GM19397 (cell line): Measurements from ENCODE around the gene MAP3K7.

ENCODE experiments used
- ATAC-seq: cut with Tn5 transposase; IDR thresholded peaks from one replicate; pipeline ENCODE4 v1.9.1; 2021; ENCODE audit warnings: mild to moderate bottlenecking, moderate library complexity; ENCODE audit not compliant: unreplicated experiment

The MAP3K7 gene

GRCh38 chr6:90586836-90587638, at the start of gene MAP3K7:
MAP3K7 (minus strand) TSS chr6:90587072; CDS start chr6:90586883, 189 bp downstream.
- peak; percentile 95 for ATAC-seq

- ATAC-seq, result no peak
These were observed 44.2 kb upstream of the MAP3K7 start for GRCh38 chr6:90631046-90631445.

GRCh38 chr6:90621581-90621980, 34.7 kb upstream of the MAP3K7 start:
- no peak for ATAC-seq

- ATAC-seq, result no peak
These were observed 32.3 kb upstream of the MAP3K7 start for GRCh38 chr6:90619221-90619620.

GRCh38 chr6:90612313-90612680, 25.4 kb upstream of the MAP3K7 start:
- no peak for ATAC-seq

- ATAC-seq, result no peak
These were observed 24.9 kb upstream of the MAP3K7 start for GRCh38 chr6:90611543-90612312.

- ATAC-seq, result peak; percentile 76
These were observed 24.1 kb upstream of the MAP3K7 start for GRCh38 chr6:90610751-90611542.

GRCh38 chr6:90610301-90610750, 23.5 kb upstream of the MAP3K7 start:
- no peak for ATAC-seq

- ATAC-seq, result no peak
These were observed 19.0 kb upstream of the MAP3K7 start for GRCh38 chr6:90605749-90606340.

GRCh38 chr6:90604546-90604945, 17.7 kb upstream of the MAP3K7 start:
- ATAC-seq, result no peak

- no peak for ATAC-seq
These were observed 12.3 kb upstream of the MAP3K7 start for GRCh38 chr6:90599151-90599550.

GRCh38 chr6:90598192-90598951, 11.5 kb upstream of the MAP3K7 start:
- ATAC-seq, result no peak

GRCh38 chr6:90596967-90597539, 10.2 kb upstream of the MAP3K7 start:
- no peak for ATAC-seq

GRCh38 chr6:90595854-90596253, 9.0 kb upstream of the MAP3K7 start:
- ATAC-seq, result no peak

GRCh38 chr6:90586546-90586835, 381 bp downstream of the MAP3K7 start:
- ATAC-seq, result no peak

- ATAC-seq, result no peak
These were observed 2.1 kb downstream of the MAP3K7 start for GRCh38 chr6:90584636-90585255.

GRCh38 chr6:90583836-90584481, 2.9 kb downstream of the MAP3K7 start:
- ATAC-seq, result no peak

- no peak for ATAC-seq
These were observed 3.6 kb downstream of the MAP3K7 start for GRCh38 chr6:90583179-90583835.

GRCh38 chr6:90581146-90581545, 5.7 kb downstream of the MAP3K7 start:
- no peak for ATAC-seq
